ENCODE results near the gene KLF9.
A peak's percentile ranks its signal among the peaks of the same experiment; 100 is the strongest.
"Not testable (repeated sequence)": the region's sequence is repeated elsewhere in the genome, so short reads cannot be mapped to it uniquely, and the experiment has no call there.

KLF9 gene

GRCh38 chr9:70402213-70402612 is 12.2 kb downstream of the KLF9 start (continued):
- TF ChIP-seq ZNF398 (tag by site-specific recombination; IDR thresholded peaks at IDR 0.05), result no peak
- peak; percentile 93 for TF ChIP-seq ZNF18 (tag by site-specific recombination; IDR thresholded peaks at IDR 0.05)
- TF ChIP-seq IKZF3 (tag by site-specific recombination; IDR thresholded peaks at IDR 0.05), result peak; percentile 28; the same call in 1 of the 2 replicates
- TF ChIP-seq ZIC2 (tag by site-specific recombination; IDR thresholded peaks at IDR 0.05), result no peak
- no peak for TF ChIP-seq WT1 (tag by site-specific recombination; IDR thresholded peaks at IDR 0.05)
- TF ChIP-seq ZNF335 (tag by site-specific recombination; conservative IDR thresholded peaks at IDR 0.05), result no peak
- no peak for TF ChIP-seq PRDM1 (tag by site-specific recombination; IDR thresholded peaks at IDR 0.05)
- TF ChIP-seq ZNF133 (tag by site-specific recombination; IDR thresholded peaks at IDR 0.05), result no peak
- TF ChIP-seq ZNF785 (tag by site-specific recombination; IDR thresholded peaks at IDR 0.05), result no peak
- TF ChIP-seq ZBTB1 (tag by site-specific recombination; IDR thresholded peaks at IDR 0.05), result no peak
- no peak for TF ChIP-seq ZNF664 (tag by site-specific recombination; IDR thresholded peaks at IDR 0.05)
- no peak for TF ChIP-seq ZNF626 (tag by site-specific recombination; IDR thresholded peaks at IDR 0.05)
- 0 out of 2 replicates have a peak, but pooled peaks have one; percentile 29 for TF ChIP-seq ZFP69B (tag by site-specific recombination; IDR thresholded peaks at IDR 0.05)
- no peak for TF ChIP-seq ZNF157 (tag by site-specific recombination; IDR thresholded peaks at IDR 0.05)
- TF ChIP-seq, protein P1, sequence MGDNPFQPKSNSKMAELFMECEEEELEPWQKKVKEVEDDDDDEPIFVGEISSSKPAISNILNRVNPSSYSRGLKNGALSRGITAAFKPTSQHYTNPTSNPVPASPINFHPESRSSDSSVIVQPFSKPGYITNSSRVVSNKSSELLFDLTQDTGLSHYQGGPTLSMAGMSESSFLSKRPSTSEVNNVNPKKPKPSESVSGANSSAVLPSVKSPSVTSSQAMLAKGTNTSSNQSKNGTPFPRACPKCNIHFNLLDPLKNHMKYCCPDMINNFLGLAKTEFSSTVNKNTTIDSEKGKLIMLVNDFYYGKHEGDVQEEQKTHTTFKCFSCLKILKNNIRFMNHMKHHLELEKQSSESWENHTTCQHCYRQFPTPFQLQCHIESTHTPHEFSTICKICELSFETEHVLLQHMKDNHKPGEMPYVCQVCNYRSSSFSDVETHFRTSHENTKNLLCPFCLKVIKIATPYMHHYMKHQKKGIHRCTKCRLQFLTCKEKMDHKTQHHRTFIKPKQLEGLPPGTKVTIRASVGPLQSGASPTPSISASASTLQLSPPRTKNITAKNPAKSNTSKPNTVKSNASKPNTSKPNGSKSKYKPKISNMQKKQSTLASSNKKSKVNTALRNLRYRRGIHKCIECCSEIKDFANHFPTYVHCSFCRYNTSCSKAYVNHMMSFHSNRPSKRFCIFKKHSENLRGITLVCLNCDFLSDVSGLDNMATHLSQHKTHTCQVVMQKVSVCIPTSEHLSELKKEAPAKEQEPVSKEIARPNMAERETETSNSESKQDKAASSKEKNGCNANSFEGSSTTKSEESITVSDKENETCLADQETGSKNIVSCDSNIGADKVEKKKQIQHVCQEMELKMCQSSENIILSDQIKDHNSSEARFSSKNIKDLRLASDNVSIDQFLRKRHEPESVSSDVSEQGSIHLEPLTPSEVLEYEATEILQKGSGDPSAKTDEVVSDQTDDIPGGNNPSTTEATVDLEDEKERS (tag by site-specific recombination; IDR thresholded peaks at IDR 0.05), result no peak

DNA sequence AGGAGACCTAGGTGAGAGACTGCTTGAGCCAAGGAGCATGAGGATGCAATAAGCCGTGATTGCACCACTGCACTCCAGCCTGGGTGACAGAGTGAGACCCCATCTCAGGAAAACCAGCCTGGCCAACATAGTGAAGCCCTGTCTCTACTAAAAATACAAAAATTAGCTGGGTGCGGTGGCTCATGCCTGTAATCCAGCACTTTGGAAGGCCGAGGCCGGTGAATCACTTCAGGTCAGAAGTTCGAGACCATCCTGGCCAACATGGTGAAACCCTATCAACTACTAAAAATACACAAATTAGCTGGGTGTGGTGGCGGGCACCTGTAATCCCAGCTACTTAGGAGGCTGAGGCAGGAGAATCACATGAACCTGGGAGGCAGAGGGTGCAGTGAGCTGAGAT is 13.2 kb downstream of the KLF9 start:
- ChIA-PET CTCF (interaction anchor here (0.6 kb wide), 1 partner anchor 185 kb away, joined by 3 read pairs; no protein-coding TSS in a partner anchor), POLR2A (interaction anchor here (1.0 kb wide), 2 partner anchors 10 to 18 kb away, joined by 3 to 4 read pairs; no protein-coding TSS in a partner anchor)
- not testable (repeated sequence) for H3K36me3 ChIP-seq (ENCODE audit: control insufficient read depth in 2 of 2, insufficient read depth in 1 of 2, low read length in 2 of 2); H3K27ac ChIP-seq (ENCODE audit: extremely low read depth, low read depth, low read length); H3K9me3 ChIP-seq (ENCODE audit: control insufficient read depth, insufficient read depth, low read depth, low read length); H3K4me3 ChIP-seq (ENCODE audit: low read depth, low read length)
- H3K4me1 ChIP-seq (ENCODE audit: control insufficient read depth, insufficient read depth, low read length), result peaks cover 12% of the 10 kb centered on the region

GRCh38 chr9:70400107-70400892 is 14.2 kb downstream of the KLF9 start:
- POLR2A ChIA-PET, result interaction anchor here (0.6 to 1.2 kb wide), 5 partner anchors 9 to 19 kb away, joined by 3 to 4 read pairs (median 3); partner anchors contain the start of gene KLF9

More at GRCh38 chr9:70400107-70400892, 14.2 kb downstream of the KLF9 start:
- Histone ChIP-seq H3K36me3 (ENCODE audit: control insufficient read depth in 2 of 2, insufficient read depth in 1 of 2, low read length in 2 of 2) (no peaks in the 10 kb centered on the region), H3K4me3 (ENCODE audit: low read depth, low read length) (no peak overlapping the region), H3K27ac (ENCODE audit: extremely low read depth, low read depth, low read length) (no peak overlapping the region), H3K9me3 (ENCODE audit: control insufficient read depth, insufficient read depth, low read depth, low read length) (no peaks in the 10 kb centered on the region), H3K4me1 (ENCODE audit: control insufficient read depth, insufficient read depth, low read length) (peaks cover 8% of the 10 kb centered on the region)
- TF ChIP-seq ZNF391 (tag by site-specific recombination; IDR thresholded peaks at IDR 0.05; ENCODE audit: borderline replicate concordance, low read depth), result no peak
- TF ChIP-seq SCRT1 (tag by site-specific recombination; IDR thresholded peaks at IDR 0.05; ENCODE audit: borderline replicate concordance), result peak; percentile 93; the same call in 1 of the 2 replicates
- CTCF ChIA-PET, result no interaction called here

Data from HEK293 (cell line).